Measurements from ENCODE around the gene NMU. TPM values are rescaled to one million over a fixed set of nuclear protein-coding genes. Genes with fewer than 3 reads are reported as not detected.

Gene NMU
- total RNA-seq, 1 experiment from 2014 or later = 28.5 TPM

- Histone ChIP-seq H3K9ac (ENCODE audit: low read length) (peak overlapping the region; percentile 88), H2AFZ (ENCODE audit: low read length) (peak overlapping the region; percentile 87), H3K9me3 (ENCODE audit: low read length) (no peaks in the 10 kb centered on the region), H3K4me3 (ENCODE audit: low read length) (peak overlapping the region; percentile 86), H3K79me2 (ENCODE audit: low read length) (peaks cover 46% of the 10 kb centered on the region), H3K36me3 (ENCODE audit: low read depth, low read length) (no peaks in the 10 kb centered on the region), H3K27me3 (ENCODE audit: low read length) (no peaks in the 10 kb centered on the region), H3F3A (ENCODE audit: low read length, unreplicated experiment) (peaks cover 11% of the 10 kb centered on the region), H3K9me2 (replicated peaks; ENCODE audit: low read length) (no peaks in the 10 kb centered on the region), H3K4me2 (ENCODE audit: low read length) (peak overlapping the region; percentile 94), H3K27ac (ENCODE audit: low read length) (peak overlapping the region; percentile 85), H4K20me1 (ENCODE audit: low read length) (no peaks in the 10 kb centered on the region), H3K4me1 (ENCODE audit: insufficient read depth, low read length) (peaks cover 56% of the 10 kb centered on the region)
- CTCF ChIA-PET = no interaction called here
- POLR2A ChIA-PET (ENCODE audit: unreplicated experiment) = no interaction called here
- intact Hi-C loops (cut with micrococcal nuclease) = loop anchor here (1.0 to 2.0 kb wide), 2 partner anchors 69 to 152 kb away; no protein-coding TSS in a partner anchor
- BruUV-seq (replicated peaks) = no TSS peak
- no peak for DNase-seq
- ATAC-seq = no peak
- TF ChIP-seq EZH2 (IDR thresholded peaks at IDR 0.05; ENCODE audit: low read length, unreplicated experiment) = no peak
- TF ChIP-seq EZH2phosphoT487 (IDR thresholded peaks at IDR 0.05; ENCODE audit: borderline replicate concordance, low read length) = no peak
Observed at GRCh38 chr4:55547918-55548317, 88.2 kb downstream of the NMU start.

GRCh38 chr4:55547466-55547770 lies 88.7 kb downstream of the NMU start:
- H2AFZ ChIP-seq (ENCODE audit: low read length) = peak overlapping the region; percentile 87
- ATAC-seq (no peak), DNase-seq (no peak)
- no peaks in the 10 kb centered on the region for H3K36me3 ChIP-seq (ENCODE audit: low read depth, low read length)
- no peaks in the 10 kb centered on the region for H3K9me3 ChIP-seq (ENCODE audit: low read length)
- peak overlapping the region; percentile 88 for H3K9ac ChIP-seq (ENCODE audit: low read length)
- peak overlapping the region; percentile 94 for H3K4me2 ChIP-seq (ENCODE audit: low read length)
- peaks cover 11% of the 10 kb centered on the region for H3F3A ChIP-seq (ENCODE audit: low read length, unreplicated experiment)
- POLR2A ChIA-PET (ENCODE audit: unreplicated experiment) = no interaction called here
- TF ChIP-seq CTCF (conservative IDR thresholded peaks at IDR 0.05; ENCODE audit: low read depth, low read length) = no peak
- no peak for TF ChIP-seq EZH2 (IDR thresholded peaks at IDR 0.05; ENCODE audit: low read length, unreplicated experiment)
- TF ChIP-seq EZH2phosphoT487 (IDR thresholded peaks at IDR 0.05; ENCODE audit: borderline replicate concordance, low read length) = no peak
- BruUV-seq (replicated peaks) = TSS peak; percentile 74
- H3K9me2 ChIP-seq (replicated peaks; ENCODE audit: low read length) = no peaks in the 10 kb centered on the region
- peaks cover 60% of the 10 kb centered on the region for H3K4me1 ChIP-seq (ENCODE audit: insufficient read depth, low read length)
- H3K4me3 ChIP-seq (ENCODE audit: low read length) = peak overlapping the region; percentile 86
- intact Hi-C loops (cut with micrococcal nuclease) = loop anchor here (1.0 kb wide), 1 partner anchor 151 kb away; no protein-coding TSS in a partner anchor
- H3K79me2 ChIP-seq (ENCODE audit: low read length) = peaks cover 51% of the 10 kb centered on the region
- H4K20me1 ChIP-seq (ENCODE audit: low read length) = no peaks in the 10 kb centered on the region
- H3K27me3 ChIP-seq (ENCODE audit: low read length) = no peaks in the 10 kb centered on the region
- CTCF ChIA-PET = interaction anchor here (0.9 kb wide), 1 partner anchor 202 kb away, joined by 5 read pairs; the partner anchor contains the start of gene SRD5A3
- H3K27ac ChIP-seq (ENCODE audit: low read length) = peak overlapping the region; percentile 85

- peak; percentile 87 for DNase-seq
- ChIA-PET POLR2A (ENCODE audit: unreplicated experiment) (no interaction called here), CTCF (interaction anchor here (0.6 to 0.9 kb wide), 2 partner anchors 191 to 201 kb away, joined by 5 to 8 read pairs; partner anchors contain the start of gene SRD5A3)
- Histone ChIP-seq H3K4me1 (ENCODE audit: insufficient read depth, low read length) (peaks cover 60% of the 10 kb centered on the region), H3K4me2 (ENCODE audit: low read length) (peak within 1 kb of the TSS; percentile 94), H3K27ac (ENCODE audit: low read length) (peak within 1 kb of the TSS; percentile 85), H3K27me3 (ENCODE audit: low read length) (no peaks in the 10 kb centered on the region), H4K20me1 (ENCODE audit: low read length) (no peaks in the 10 kb centered on the region), H2AFZ (ENCODE audit: low read length) (peak within 1 kb of the TSS; percentile 87), H3K9ac (ENCODE audit: low read length) (peak within 1 kb of the TSS; percentile 88), H3K79me2 (ENCODE audit: low read length) (peaks cover 55% of the 10 kb centered on the region), H3K9me2 (replicated peaks; ENCODE audit: low read length) (no peaks in the 10 kb centered on the region), H3K4me3 (ENCODE audit: low read length) (peak within 1 kb of the TSS; percentile 86), H3K9me3 (ENCODE audit: low read length) (no peaks in the 10 kb centered on the region), H3K36me3 (ENCODE audit: low read depth, low read length) (no peaks in the 10 kb centered on the region), H3F3A (ENCODE audit: low read length, unreplicated experiment) (peaks cover 11% of the 10 kb centered on the region)
- intact Hi-C loops (cut with micrococcal nuclease) = loop anchor here (1.0 kb wide), 1 partner anchor 151 kb away; no protein-coding TSS in a partner anchor
- TF ChIP-seq EZH2 (IDR thresholded peaks at IDR 0.05; ENCODE audit: low read length, unreplicated experiment) = no peak
- TF ChIP-seq CTCF (conservative IDR thresholded peaks at IDR 0.05; ENCODE audit: low read depth, low read length) = peak; percentile 59
- ATAC-seq = peak; percentile 49
- no TSS peak for BruUV-seq (replicated peaks)
Observed at GRCh38 chr4:55546756-55547465, 89.2 kb downstream of the NMU start, which contains the start of gene CLOCK. Gene CLOCK, minus strand, starts transcription at chr4:55546909. Its CDS starts 64,124 bp downstream, at chr4:55482785.
